HepG2 (cell line): Measurements from ENCODE around the gene TP53TG5. TPM values are rescaled to one million over a fixed set of nuclear protein-coding genes. Genes with fewer than 3 reads are reported as not detected.

Experiments
- CERS6 ChIP-seq: sonication (generic); formaldehyde crosslinking; IDR thresholded peaks from 2 replicates; pipeline ENCODE4 v1.5.0; 2020; ENCODE audit warnings: missing genetic modification reagents
- KLF9 ChIP-seq: IDR thresholded peaks from 2 replicates; pipeline ENCODE4 v1.6.1; 2016; ENCODE audit warnings: low read depth
- MAZ ChIP-seq, 2 experiments: sonication (generic) in 1 of 2; formaldehyde crosslinking in 1 of 2; IDR thresholded peaks; 2 replicates each; pipeline versions ENCODE4 v1.5.0 to v1.6.1; 2012 to 2020; ENCODE audit warnings: low read depth in 2 of 2, mild to moderate bottlenecking in 2 of 2, borderline replicate concordance in 1 of 2, improper control_type of control experiment in 1 of 2, low read length in 1 of 2, missing genetic modification reagents in 1 of 2, moderate library complexity in 1 of 2
- NFIC ChIP-seq: IDR thresholded peaks from 2 replicates; pipeline ENCODE4 v1.6.1; 2012; ENCODE audit warnings: mild to moderate bottlenecking, low read length, inconsistent platforms
- NR2F2 ChIP-seq: IDR thresholded peaks from 2 replicates; pipeline ENCODE4 v1.6.1; 2012; ENCODE audit warnings: low read depth, inconsistent platforms, borderline replicate concordance
- SIX1 ChIP-seq: sonication (generic); formaldehyde crosslinking; IDR thresholded peaks from 2 replicates; pipeline ENCODE4 v1.4.0; 2020; ENCODE audit warnings: missing genetic modification reagents, borderline replicate concordance
- SSRP1 ChIP-seq: IDR thresholded peaks from 2 replicates; pipeline ENCODE4 v1.6.1; 2016; ENCODE audit warnings: control low read depth
- TBX3 ChIP-seq: fragments of 450-650 bp; IDR thresholded peaks from 2 replicates; pipeline ENCODE4 v1.6.1; 2017; ENCODE audit warnings: antibody characterized with exemption, mild to moderate bottlenecking, inconsistent platforms, borderline replicate concordance
- THAP8 ChIP-seq: sonication (generic); formaldehyde crosslinking; IDR thresholded peaks from 2 replicates; pipeline ENCODE4 v1.5.1; 2020; ENCODE audit warnings: missing genetic modification reagents, mild to moderate bottlenecking, borderline replicate concordance
- ZBTB43 ChIP-seq: sonication (generic); formaldehyde crosslinking; conservative IDR thresholded peaks from 2 replicates; pipeline ENCODE4 v1.4.0; 2020; ENCODE audit warnings: missing genetic modification reagents
- ZFAT ChIP-seq: sonication (generic); formaldehyde crosslinking; conservative IDR thresholded peaks from 2 replicates; pipeline ENCODE4 v1.8.1; 2023; ENCODE audit warnings: missing genetic modification reagents, inconsistent platforms
- ZNF264 ChIP-seq: sonication (generic); formaldehyde crosslinking; IDR thresholded peaks from 2 replicates; pipeline ENCODE4 v1.4.0; 2020; ENCODE audit warnings: missing genetic modification reagents
- ZNF274 ChIP-seq: sonication (generic); formaldehyde crosslinking; IDR thresholded peaks from 2 replicates; pipeline ENCODE4 v1.5.1; 2020; ENCODE audit warnings: mild to moderate bottlenecking, missing genetic modification reagents
- ZNF563 ChIP-seq: sonication (generic); formaldehyde crosslinking; IDR thresholded peaks from 2 replicates; pipeline ENCODE4 v1.8.0; 2022; ENCODE audit warnings: mild to moderate bottlenecking, moderate library complexity, missing genetic modification reagents
- ZNF572 ChIP-seq: sonication (generic); formaldehyde crosslinking; IDR thresholded peaks from 2 replicates; pipeline ENCODE4 v1.5.1; 2020; ENCODE audit warnings: mild to moderate bottlenecking, missing genetic modification reagents
- polyA plus RNA-seq, 8 experiments: library from polyadenylated mRNA; depleted of rRNA in 3 of 8; stranded (reverse) in 7 of 8; unstranded in 1 of 8; fragments of >200 nt; fragmentation: Illumina TruSeq in 4 of 8; extraction: Trizol in 4 of 8; gene quantifications; 2 replicates each; pipeline versions ENCODE4 v1.2.1 to v1.2.3, GENCODE V29; 2011 to 2016; ENCODE audit warnings: low read depth in 4 of 8, missing spikeins in 1 of 8, mixed read lengths in 1 of 8; ENCODE audit not compliant: insufficient read depth in 1 of 8
- total RNA-seq, 5 experiments: library from RNA; depleted of rRNA; stranded (reverse); fragments of >200 nt; fragmentation: Illumina TruSeq; extraction: Trizol; gene quantifications; 2 replicates each; pipeline ENCODE4 v1.2.3, GENCODE V29; 2016; ENCODE audit warnings: low read depth in 1 of 5
- TF ChIP-seq, protein P1 (sequence below), 2 experiments: fragments of 450-650 bp in 1 of 2; sonication (generic) in 1 of 2; formaldehyde crosslinking in 1 of 2; IDR thresholded peaks; 2 replicates each; pipeline versions ENCODE4 v1.6.1 to v1.8.0; 2016 to 2022; ENCODE audit warnings: antibody characterized with exemption in 1 of 2, mild to moderate bottlenecking in 1 of 2, missing genetic modification reagents in 1 of 2

Gene TP53TG5
- total and polyA plus RNA-seq, 2 of the 13 experiments (the other 11 are each of a cell fraction or from before 2014, with no cell fraction given) = 0.11 TPM; not detected in 1

DNA sequence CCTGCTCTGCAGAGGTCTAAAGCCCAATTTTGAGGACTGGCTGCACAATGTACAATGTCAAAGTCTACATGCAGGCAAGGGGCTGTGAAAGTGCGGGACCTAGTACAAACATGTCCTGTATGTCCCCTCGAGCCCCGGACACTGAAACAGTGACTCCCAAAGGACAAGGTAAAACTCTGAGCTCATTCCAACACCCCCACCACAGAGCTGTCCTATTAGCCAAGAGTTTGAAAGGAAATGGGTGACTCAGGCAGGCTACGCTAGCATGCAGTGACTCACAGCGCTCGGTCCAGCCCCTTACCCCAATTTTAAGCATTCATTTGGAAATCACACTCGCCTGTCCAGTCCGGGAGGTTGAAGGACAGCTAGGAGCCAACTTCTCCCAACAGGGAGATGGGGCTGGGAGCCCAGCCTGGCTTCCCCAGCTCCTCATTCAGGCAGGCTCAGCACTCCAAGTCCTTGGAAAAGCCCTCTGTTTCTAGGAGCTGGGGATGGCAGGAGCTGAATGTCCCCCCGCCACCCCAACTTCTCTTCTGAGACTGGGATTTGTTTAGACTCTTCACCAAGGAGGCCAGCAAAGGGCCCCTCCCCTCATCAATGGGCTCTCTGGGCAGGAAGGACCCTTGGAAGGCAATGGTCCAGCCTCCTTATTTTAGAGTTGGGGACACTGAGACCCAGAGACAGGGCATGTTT lies 33.8 kb downstream of the TP53TG5 start (continued):
- no peak for TF ChIP-seq ZBTB43 (CRISPR knock-in tag)
- peak; percentile 80; the same call in 1 of the 2 replicates for TF ChIP-seq ZNF572 (CRISPR knock-in tag)
- no peak; the same call in 1 of the 2 replicates for TF ChIP-seq SIX1 (CRISPR knock-in tag)
- 0 out of 2 replicates have a peak, but pooled peaks have one; percentile 45 for TF ChIP-seq MAZ (IDR thresholded peaks at IDR 0.05; ENCODE audit: borderline replicate concordance, low read depth, low read length)
- TF ChIP-seq MAZ (CRISPR knock-in tag; IDR thresholded peaks at IDR 0.05; ENCODE audit: low read depth) = peak; percentile 22; the same call in 1 of the 2 replicates
- TF ChIP-seq, protein P1, sequence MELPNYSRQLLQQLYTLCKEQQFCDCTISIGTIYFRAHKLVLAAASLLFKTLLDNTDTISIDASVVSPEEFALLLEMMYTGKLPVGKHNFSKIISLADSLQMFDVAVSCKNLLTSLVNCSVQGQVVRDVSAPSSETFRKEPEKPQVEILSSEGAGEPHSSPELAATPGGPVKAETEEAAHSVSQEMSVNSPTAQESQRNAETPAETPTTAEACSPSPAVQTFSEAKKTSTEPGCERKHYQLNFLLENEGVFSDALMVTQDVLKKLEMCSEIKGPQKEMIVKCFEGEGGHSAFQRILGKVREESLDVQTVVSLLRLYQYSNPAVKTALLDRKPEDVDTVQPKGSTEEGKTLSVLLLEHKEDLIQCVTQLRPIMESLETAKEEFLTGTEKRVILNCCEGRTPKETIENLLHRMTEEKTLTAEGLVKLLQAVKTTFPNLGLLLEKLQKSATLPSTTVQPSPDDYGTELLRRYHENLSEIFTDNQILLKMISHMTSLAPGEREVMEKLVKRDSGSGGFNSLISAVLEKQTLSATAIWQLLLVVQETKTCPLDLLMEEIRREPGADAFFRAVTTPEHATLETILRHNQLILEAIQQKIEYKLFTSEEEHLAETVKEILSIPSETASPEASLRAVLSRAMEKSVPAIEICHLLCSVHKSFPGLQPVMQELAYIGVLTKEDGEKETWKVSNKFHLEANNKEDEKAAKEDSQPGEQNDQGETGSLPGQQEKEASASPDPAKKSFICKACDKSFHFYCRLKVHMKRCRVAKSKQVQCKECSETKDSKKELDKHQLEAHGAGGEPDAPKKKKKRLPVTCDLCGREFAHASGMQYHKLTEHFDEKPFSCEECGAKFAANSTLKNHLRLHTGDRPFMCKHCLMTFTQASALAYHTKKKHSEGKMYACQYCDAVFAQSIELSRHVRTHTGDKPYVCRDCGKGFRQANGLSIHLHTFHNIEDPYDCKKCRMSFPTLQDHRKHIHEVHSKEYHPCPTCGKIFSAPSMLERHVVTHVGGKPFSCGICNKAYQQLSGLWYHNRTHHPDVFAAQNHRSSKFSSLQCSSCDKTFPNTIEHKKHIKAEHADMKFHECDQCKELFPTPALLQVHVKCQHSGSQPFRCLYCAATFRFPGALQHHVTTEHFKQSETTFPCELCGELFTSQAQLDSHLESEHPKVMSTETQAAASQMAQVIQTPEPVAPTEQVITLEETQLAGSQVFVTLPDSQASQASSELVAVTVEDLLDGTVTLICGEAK (IDR thresholded peaks at IDR 0.05) = no peak
- TF ChIP-seq, protein P1 (CRISPR knock-in tag; IDR thresholded peaks at IDR 0.05) = peak; percentile 72; the same call in 1 of the 2 replicates
- TF ChIP-seq ZNF274 (CRISPR knock-in tag) = peak; percentile 62; the same call in 1 of the 2 replicates
- TF ChIP-seq NFIC = no peak
- TF ChIP-seq ZNF264 (CRISPR knock-in tag) = peak; percentile 76; the same call in 1 of the 2 replicates
- no peak for TF ChIP-seq ZFAT (CRISPR knock-in tag)
- peak; percentile 24; the same call in 1 of the 2 replicates for TF ChIP-seq KLF9 (CRISPR knock-in tag)
- no peak for TF ChIP-seq ZNF563 (CRISPR knock-in tag)
- no peak for TF ChIP-seq NR2F2
- 0 out of 2 replicates have a peak, but pooled peaks have one; percentile 26 for TF ChIP-seq SSRP1 (CRISPR knock-in tag)
- no peak for TF ChIP-seq THAP8 (CRISPR knock-in tag)
- no peak for TF ChIP-seq TBX3
- no peak for TF ChIP-seq CERS6
